ENCODE measurements around the gene SLC50A1. TPM values are rescaled to one million over a fixed set of nuclear protein-coding genes. Genes with fewer than 3 reads are reported as not detected.

The SLC50A1 gene
- total and polyA plus RNA-seq, 2 of the 8 experiments (the other 6 are each of a cell fraction or from before 2014, with no cell fraction given): 36.5 to 90.8 TPM

DNA sequence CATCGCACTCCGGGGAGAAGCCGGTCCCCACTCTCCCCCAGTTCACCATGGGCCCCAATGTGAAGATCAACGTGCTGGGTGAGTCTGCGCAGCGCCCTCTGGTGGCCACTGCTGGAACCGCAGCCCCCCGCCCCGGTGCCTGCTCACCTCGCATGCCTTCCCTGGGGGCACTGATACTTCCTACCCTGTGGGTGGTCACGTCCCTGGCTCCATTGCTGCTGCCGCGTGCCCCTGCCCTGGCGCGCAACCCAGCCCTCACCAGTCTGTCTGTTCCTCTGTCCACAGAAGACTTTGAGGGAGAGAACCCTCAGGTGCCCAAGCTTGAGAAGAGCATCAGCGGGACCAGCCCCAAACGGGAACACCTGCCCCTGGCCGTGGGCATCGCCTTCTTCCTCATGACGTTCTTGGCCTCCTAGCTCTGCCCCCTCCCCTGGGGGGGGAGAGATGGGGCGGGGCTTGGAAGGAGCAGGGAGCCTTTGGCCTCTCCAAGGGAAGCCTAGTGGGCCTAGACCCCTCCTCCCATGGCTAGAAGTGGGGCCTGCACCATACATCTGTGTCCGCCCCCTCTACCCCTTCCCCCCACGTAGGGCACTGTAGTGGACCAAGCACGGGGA lies 49.4 kb upstream of the SLC50A1 start:
- Histone ChIP-seq H3K9ac (replicated peaks in 1 of 4; ENCODE audit: extremely low read depth in 1 of 4, low read depth in 3 of 4, low read length in 3 of 4) (no peak overlapping the region), H2BK12ac (ENCODE audit: low read depth, low read length) (peak overlapping the region; percentile 55; the same call in 1 of the 2 replicates), H2BK5ac (ENCODE audit: low read depth, low read length) (no peak overlapping the region; the same call in 1 of the 2 replicates), H3K4me3 (ENCODE audit: extremely low read depth in 1 of 4, insufficient read depth in 2 of 4, low read depth in 3 of 4, low read length in 4 of 4) (peak overlapping the region in 3 of 4 experiments; percentile 74 to 81 (median 80); a peak in 4 of 8 replicates), H3K27me3 (replicated peaks in 1 of 4; ENCODE audit: control insufficient read depth in 3 of 4, extremely low read depth in 1 of 4, insufficient read depth in 3 of 4, low read length in 3 of 4) (peaks cover 28 to 34% (median 31%) of the 10 kb centered on the region in 4 experiments), H3K36me3 (ENCODE audit: control insufficient read depth in 2 of 4, insufficient read depth in 4 of 4, low read length in 3 of 4) (no peaks in the 10 kb centered on the region), H3K56ac (replicated peaks; ENCODE audit: insufficient read length, low read depth, low read length) (no peak overlapping the region), H4K8ac (ENCODE audit: extremely low read depth, insufficient read depth, low read length) (0 out of 2 replicates have a peak overlapping the region, but pooled peaks have one; percentile 75), H3K23ac (ENCODE audit: insufficient read length) (no peak overlapping the region), H4K91ac (replicated peaks; ENCODE audit: insufficient read length, low read length) (no peak overlapping the region), H3K9me3 (ENCODE audit: insufficient read depth in 2 of 2, low read depth in 1 of 2, low read length in 1 of 2) (no peaks in the 10 kb centered on the region), H2BK120ac (replicated peaks; ENCODE audit: low read depth, low read length) (no peak overlapping the region), H3K4me1 (replicated peaks in 1 of 4; ENCODE audit: control insufficient read depth in 3 of 4, insufficient read depth in 4 of 4, low read length in 3 of 4) (peaks cover 0 to 45% (median 24%) of the 10 kb centered on the region in 4 experiments; a peak in 6 of 7 replicates), H3K27ac (ENCODE audit: low read depth, low read length) (no peak overlapping the region), H3K79me2 (ENCODE audit: control insufficient read depth in 1 of 2, insufficient read depth in 2 of 2, low read length in 2 of 2) (no peaks in the 10 kb centered on the region), H3K4me2 (ENCODE audit: insufficient read depth in 1 of 2, low read depth in 2 of 2, low read length in 2 of 2) (peak overlapping the region; percentile 95 to 96), H3K14ac (ENCODE audit: insufficient read length) (no peak overlapping the region), H2AK5ac (ENCODE audit: low read depth, low read length) (no peak overlapping the region), H3K4ac (replicated peaks; ENCODE audit: insufficient read length, low read depth, low read length) (no peak overlapping the region), H2BK15ac (ENCODE audit: low read length) (no peak overlapping the region; the same call in 1 of the 2 replicates), H3K23me2 (ENCODE audit: low read depth, low read length) (peaks cover 5% of the 10 kb centered on the region; the same call in 1 of the 2 replicates), H2AFZ (ENCODE audit: low read length) (no peak overlapping the region), H3K18ac (ENCODE audit: extremely low read depth, low read length) (peak overlapping the region; percentile 68; the same call in 1 of the 2 replicates), H2BK20ac (ENCODE audit: low read length) (no peak overlapping the region), H3K79me1 (ENCODE audit: low read depth, low read length) (no peaks in the 10 kb centered on the region), H4K20me1 (replicated peaks in 1 of 2; ENCODE audit: control insufficient read depth in 1 of 2, insufficient read depth in 2 of 2, low read length in 2 of 2) (peaks cover 0 to 11% of the 10 kb centered on the region in 2 experiments), H4K5ac (ENCODE audit: insufficient read length, low read depth, low read length) (no peak overlapping the region)
- FAIRE-seq (no peak), DNase-seq (ENCODE audit: low read depth in 1 of 2, low spot score in 2 of 2) (peak in 1 of 2 experiments; percentile 98)
- POLR2A ChIA-PET (ENCODE audit: partially characterized antibody): interaction anchor here (0.8 to 2.3 kb wide), 6 partner anchors 15 to 119 kb away, joined by 3 to 13 read pairs (median 6); partner anchors contain the start of genes EFNA4, KRTCAP2 and SLC50A1
- CTCF ChIA-PET (ENCODE audit: partially characterized antibody): interaction anchor here (0.7 to 5.5 kb wide), 28 partner anchors 10 to 344 kb away, joined by 3 to 169 read pairs (median 6); partner anchors contain the start of genes ADAM15, EFNA1, EFNA4 and KRTCAP2
- 25% methylated on average over 17 of the region's 24 CpGs; no CpG with 5 or more reads in 1 of the 2 experiments for whole genome bisulfite sequencing, 2 experiments (ENCODE audit: extremely low coverage in 1 of 2, insufficient coverage in 1 of 2, insufficient read length in 1 of 2, insufficient replicate concordance in 2 of 2, low coverage in 1 of 2, low lambda C conversion rate in 2 of 2, missing lambda C conversion rate in 1 of 2)
- TF ChIP-seq SP4 (IDR thresholded peaks at IDR 0.05; ENCODE audit: low read length) (no peak), SIN3A (conservative IDR thresholded peaks at IDR 0.05 in 1 of 2, IDR thresholded peaks at IDR 0.05 in 1 of 2; ENCODE audit: low read depth in 1 of 2, low read length in 2 of 2) (peak in 1 of 2 experiments; percentile 62; a peak in 1 of 4 replicates), TBP (IDR thresholded peaks at IDR 0.05; ENCODE audit: low read depth, low read length) (no peak), BCL11A (IDR thresholded peaks at IDR 0.05; ENCODE audit: low read depth in 2 of 2, low read length in 2 of 2) (no peak), CBX5 (IDR thresholded peaks at IDR 0.05; ENCODE audit: low read depth, low read length) (no peak), CREB1 (IDR thresholded peaks at IDR 0.05) (no peak; the same call in 1 of the 2 replicates), PHF8 (conservative IDR thresholded peaks at IDR 0.05; ENCODE audit: low read depth, low read length) (no peak)
- TF ChIP-seq, protein P1, sequence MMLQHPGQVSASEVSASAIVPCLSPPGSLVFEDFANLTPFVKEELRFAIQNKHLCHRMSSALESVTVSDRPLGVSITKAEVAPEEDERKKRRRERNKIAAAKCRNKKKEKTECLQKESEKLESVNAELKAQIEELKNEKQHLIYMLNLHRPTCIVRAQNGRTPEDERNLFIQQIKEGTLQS (IDR thresholded peaks at IDR 0.05; ENCODE audit: insufficient read depth, low read depth, low read length): no peak
